Astrocyte (in vitro differentiated cells and primary cell): ENCODE results near the gene NRARP.

Experiments used
- CTCF ChIP-seq: IDR thresholded peaks from 2 replicates; pipeline ENCODE4 v1.5.1; 2011; ENCODE audit warnings: low read depth, mild to moderate bottlenecking, inconsistent platforms, low read length, moderate library complexity; ENCODE audit not compliant: insufficient read depth
- EZH2 ChIP-seq: IDR thresholded peaks from 2 replicates; pipeline ENCODE4 v1.6.1; 2012; ENCODE audit warnings: mild to moderate bottlenecking, low read length, inconsistent platforms; ENCODE audit not compliant: insufficient read depth

- TF ChIP-seq CTCF (no peak), EZH2 (no peak)
Observed at GRCh38 chr9:137293094-137293481, 9.0 kb downstream of the NRARP start.
